Esophagus muscularis mucosa (tissue), 4 donors: ENCODE results near the gene BAX. TPM values are rescaled to one million over a fixed set of nuclear protein-coding genes. Genes with fewer than 3 reads are reported as not detected.

Experiments used
- DNase-seq: peaks from one replicate; pipeline ENCODE4 v3.0.0-alpha.2; 2017; ENCODE audit errors: extremely low spot score
- H3K27ac ChIP-seq, 4 donors: fragments of 200-600 bp; sonication (generic); replicated peaks in 1 of 4; 1 replicate in 3 of 4; 2 replicates in 1 of 4; pipeline ENCODE4 v1.5.1; 2016 to 2019; ENCODE audit warnings: mild to moderate bottlenecking in 1 of 4
- H3K27me3 ChIP-seq, 4 donors: fragments of 200-600 bp; sonication (generic); one replicate each; pipeline versions ENCODE4 v1.5.1 to v1.6.0; 2016 to 2019
- H3K36me3 ChIP-seq, 4 donors: fragments of 200-600 bp; sonication (generic); one replicate each; pipeline ENCODE4 v1.5.1; 2016 to 2019
- H3K4me1 ChIP-seq, 4 donors: fragments of 200-600 bp; sonication (generic); one replicate each; pipeline ENCODE4 v1.5.1; 2016 to 2019
- H3K4me3 ChIP-seq, 4 donors: fragments of 200-600 bp; sonication (generic); 1 replicate in 2 of 4; 2 replicates in 2 of 4; pipeline ENCODE4 v1.5.1; 2016 to 2019; ENCODE audit warnings: mild to moderate bottlenecking in 4 of 4, moderate library complexity in 1 of 4
- H3K9me3 ChIP-seq, 4 donors: fragments of 200-600 bp; sonication (generic); 1 replicate in 3 of 4; 2 replicates in 1 of 4; pipeline ENCODE4 v1.5.1; 2016 to 2019
- CTCF ChIP-seq, 3 experiments: fragments of 200-600 bp in 2 of 3; fragments of 450-650 bp in 1 of 3; sonication (generic) in 2 of 3; IDR thresholded peaks; one replicate each; pipeline ENCODE4 v1.5.1; 2017 to 2019; ENCODE audit warnings: antibody characterized with exemption in 3 of 3, mild to moderate bottlenecking in 2 of 3, moderate library complexity in 1 of 3
- EP300 ChIP-seq: sonication (generic); formaldehyde crosslinking; IDR thresholded peaks from one replicate; pipeline ENCODE4 v1.6.1; 2017; ENCODE audit warnings: antibody characterized with exemption
- POLR2A ChIP-seq: fragments of 450-650 bp; IDR thresholded peaks from one replicate; pipeline ENCODE4 v1.6.1; 2017; ENCODE audit warnings: antibody characterized with exemption, moderate library complexity, mild to moderate bottlenecking, low read depth
- POLR2AphosphoS5 ChIP-seq, 2 donors: sonication (generic); formaldehyde crosslinking; IDR thresholded peaks; one replicate each; pipeline ENCODE4 v1.6.1; 2017; ENCODE audit warnings: antibody characterized with exemption in 2 of 2
- WGBS: methylation state at CpG from one replicate; pipeline ENCODE4 v1.1.5; 2018; 5-methylcytosine and 5-hydroxymethylcytosine counted together
- intact Hi-C: fragments of 100-400 bp; cut with DNase I; formaldehyde crosslinking; loops from one replicate; pipeline ENCODE4 v1.15.1; 2023
- total RNA-seq, 4 donors: library from RNA; depleted of rRNA; stranded (reverse); fragments of >200 nt; gene quantifications; one replicate each; pipeline versions ENCODE4 v1.1.0 to v1.2.1, GENCODE V29; 2016

BAX gene
- total RNA-seq, 4 donors from 2014 or later, result 39.0 to 50.4 (median 42.3) TPM

DNA sequence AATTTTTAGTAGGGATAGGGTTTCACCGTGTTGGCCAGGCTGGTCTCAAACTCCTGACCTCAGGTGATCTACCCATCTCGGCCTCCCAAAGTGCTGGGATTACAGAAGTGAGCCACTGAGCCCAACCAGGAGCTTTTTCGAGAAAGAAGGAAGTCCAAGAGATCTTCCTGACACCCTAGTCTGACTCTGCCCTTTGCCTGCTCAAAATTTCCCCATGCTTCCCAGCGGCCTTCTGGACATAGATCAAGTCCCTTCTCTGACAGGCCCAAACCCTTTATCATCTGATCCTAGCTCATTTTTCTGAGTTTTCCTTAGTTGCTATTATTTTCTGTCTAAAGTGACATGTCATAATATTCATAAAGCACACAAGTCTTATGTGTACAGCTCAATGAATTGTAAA is 1.5 kb upstream of the BAX start:
- peak overlapping the region in 2 of 4 donors; percentile 84 to 93 for H3K27ac ChIP-seq
- H3K4me1 ChIP-seq, result peaks cover 13 to 24% (median 22%) of the 10 kb centered on the region in 4 donors
- no peak for DNase-seq
- H3K9me3 ChIP-seq, result no peaks in the 10 kb centered on the region
- 70% methylated on average over 4 of the region's 4 CpGs for WGBS
- intact Hi-C loops, result no loop called here
- TF ChIP-seq POLR2AphosphoS5 (IDR thresholded peaks at IDR 0.05) (no peak), CTCF (IDR thresholded peaks at IDR 0.05) (no peak)
- H3K27me3 ChIP-seq, result no peaks in the 10 kb centered on the region
- H3K36me3 ChIP-seq, result peaks cover 0 to 14% (median 2%) of the 10 kb centered on the region in 4 donors
- H3K4me3 ChIP-seq, result no peak overlapping the region

DNA sequence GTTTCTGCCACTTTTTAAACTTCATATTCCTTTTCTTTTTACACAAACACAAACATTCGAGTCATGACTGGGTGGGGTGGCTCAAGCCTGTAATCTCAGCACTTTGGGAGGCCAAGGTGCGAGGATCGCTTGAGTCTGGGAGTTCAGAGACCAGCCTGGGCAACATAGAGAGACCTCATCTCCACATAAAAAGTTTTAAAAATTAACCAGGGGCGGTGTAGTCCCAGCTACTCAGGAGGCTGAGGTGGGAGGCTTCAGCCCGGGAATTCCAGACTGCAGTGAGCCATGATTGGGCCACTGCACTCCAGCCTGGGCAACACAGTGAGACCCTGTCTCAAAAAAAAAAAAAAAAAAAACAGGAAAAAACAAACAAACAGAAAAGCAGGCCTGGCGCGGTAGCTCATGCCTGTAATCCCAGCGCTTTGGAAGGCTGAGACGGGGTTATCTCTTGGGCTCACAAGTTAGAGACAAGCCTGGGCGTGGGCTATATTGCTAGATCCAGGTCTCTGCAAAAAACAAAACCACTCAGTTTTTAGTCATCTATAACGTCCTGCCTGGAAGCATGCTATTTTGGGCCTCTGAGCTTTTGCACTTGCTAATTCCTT is 583 bp upstream of the BAX start:
- intact Hi-C loops, result no loop called here
- H3K4me3 ChIP-seq, result peak overlapping the region; percentile 84 to 93 (median 90)
- 51% methylated on average over 10 of the region's 11 CpGs for WGBS
- DNase-seq, result no peak
- no peaks in the 10 kb centered on the region for H3K27me3 ChIP-seq
- no peaks in the 10 kb centered on the region for H3K9me3 ChIP-seq
- peak overlapping the region; percentile 84 to 93 (median 89) for H3K27ac ChIP-seq
- TF ChIP-seq CTCF (IDR thresholded peaks at IDR 0.05) (no peak), POLR2A (no peak), POLR2AphosphoS5 (IDR thresholded peaks at IDR 0.05) (no peak), EP300 (no peak)
- H3K4me1 ChIP-seq, result peaks cover 13 to 24% (median 22%) of the 10 kb centered on the region in 4 donors
- H3K36me3 ChIP-seq, result peaks cover 0 to 21% (median 2%) of the 10 kb centered on the region in 4 donors

DNA sequence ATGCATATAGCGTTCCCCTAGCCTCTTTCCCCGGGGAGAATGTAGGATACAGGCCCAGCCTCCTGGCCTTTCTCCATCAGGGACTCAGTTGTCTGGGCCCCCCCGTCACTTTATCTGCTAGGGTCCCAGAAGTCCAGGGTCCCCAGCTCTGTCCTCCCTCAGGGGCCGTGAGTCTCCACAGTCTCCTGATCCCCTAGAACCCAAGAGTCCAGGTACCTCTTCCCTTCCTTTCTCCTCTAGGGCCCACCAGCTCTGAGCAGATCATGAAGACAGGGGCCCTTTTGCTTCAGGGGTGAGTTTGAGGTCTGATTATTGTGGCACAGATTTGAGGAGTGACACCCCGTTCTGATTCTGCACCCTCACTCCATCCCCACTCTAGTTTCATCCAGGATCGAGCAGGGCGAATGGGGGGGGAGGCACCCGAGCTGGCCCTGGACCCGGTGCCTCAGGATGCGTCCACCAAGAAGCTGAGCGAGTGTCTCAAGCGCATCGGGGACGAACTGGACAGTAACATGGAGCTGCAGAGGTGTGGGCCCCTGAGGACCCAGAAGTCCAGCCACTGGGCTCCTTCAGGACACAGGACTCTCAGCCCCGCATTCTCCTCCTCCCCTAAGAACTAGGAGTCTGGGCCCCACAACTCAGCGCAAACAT is 758 bp downstream of the BAX start:
- Histone ChIP-seq H3K4me1 (peaks cover 13 to 25% (median 23%) of the 10 kb centered on the region in 4 donors), H3K27ac (peak overlapping the region; percentile 84 to 93 (median 89)), H3K27me3 (no peaks in the 10 kb centered on the region), H3K9me3 (no peaks in the 10 kb centered on the region), H3K4me3 (peak overlapping the region; percentile 84 to 93 (median 90)), H3K36me3 (peaks cover 0 to 26% (median 2%) of the 10 kb centered on the region in 4 donors)
- WGBS, result 62% methylated on average over 14 of the region's 16 CpGs
- no peak for DNase-seq
- no peak for TF ChIP-seq POLR2AphosphoS5 (IDR thresholded peaks at IDR 0.05)
- no peak for TF ChIP-seq POLR2A
- TF ChIP-seq CTCF (IDR thresholded peaks at IDR 0.05), result no peak
- no peak for TF ChIP-seq EP300
- intact Hi-C loops, result no loop called here

DNA sequence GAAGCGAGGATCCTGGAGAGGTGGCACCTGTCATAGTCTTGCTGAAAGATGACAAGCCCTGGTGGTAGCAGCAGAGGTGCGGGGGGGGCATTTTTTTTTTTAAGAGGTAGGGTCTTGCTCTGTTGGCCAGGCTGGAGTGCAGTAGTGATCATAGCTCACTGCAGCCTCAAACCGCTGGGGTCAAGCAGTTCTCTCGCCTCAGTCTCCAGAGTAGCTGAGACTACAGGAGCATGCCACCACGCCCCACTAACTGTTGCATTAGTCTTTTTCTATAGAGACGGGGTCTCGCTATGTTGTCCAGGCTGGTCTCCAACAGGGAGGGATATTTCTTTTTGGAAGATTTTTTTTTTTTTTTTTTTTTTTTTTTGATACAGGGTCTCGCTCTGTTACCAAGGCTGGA is 3.3 kb downstream of the BAX start:
- Histone ChIP-seq H3K36me3 (peaks cover 0 to 31% (median 3%) of the 10 kb centered on the region in 4 donors), H3K9me3 (no peaks in the 10 kb centered on the region), H3K27ac (no peak overlapping the region), H3K27me3 (no peaks in the 10 kb centered on the region), H3K4me1 (peaks cover 17 to 38% (median 35%) of the 10 kb centered on the region in 4 donors), H3K4me3 (no peak overlapping the region)
- DNase-seq, result no peak
- TF ChIP-seq POLR2AphosphoS5 (IDR thresholded peaks at IDR 0.05) (no peak), EP300 (no peak), POLR2A (no peak), CTCF (IDR thresholded peaks at IDR 0.05) (no peak)
- 96% methylated on average over 8 of the region's 8 CpGs for WGBS
- intact Hi-C loops, result no loop called here
